HepG2 (cell line): Measurements from ENCODE around the gene MIF. TPM values are rescaled to one million over a fixed set of nuclear protein-coding genes. Genes with fewer than 3 reads are reported as not detected.
A peak's percentile ranks its signal among the peaks of the same experiment; 100 is the strongest.

Experiments
- ARNT ChIP-seq: fragments of 450-650 bp; IDR thresholded peaks from 2 replicates; pipeline ENCODE4 v1.6.1; 2017
- CREBL2 ChIP-seq: sonication (generic); formaldehyde crosslinking; IDR thresholded peaks from 2 replicates; pipeline ENCODE4 v1.8.1; 2023; ENCODE audit warnings: missing genetic modification reagents, mild to moderate bottlenecking, borderline replicate concordance
- DRAP1 ChIP-seq: IDR thresholded peaks from 2 replicates; pipeline ENCODE4 v1.6.1; 2016; ENCODE audit warnings: missing genetic modification reagents, missing compliant biosample characterization
- ETS1 ChIP-seq: sonication (generic); formaldehyde crosslinking; IDR thresholded peaks from 2 replicates; pipeline ENCODE4 v1.4.0; 2020; ENCODE audit warnings: missing genetic modification reagents
- ETV5 ChIP-seq: IDR thresholded peaks from 2 replicates; pipeline ENCODE4 v1.6.1; 2018; ENCODE audit warnings: missing biosample characterization, missing genetic modification reagents, inconsistent platforms, borderline replicate concordance
- FOXC1 ChIP-seq: sonication (generic); formaldehyde crosslinking; IDR thresholded peaks from 2 replicates; pipeline ENCODE4 v1.8.0; 2022; ENCODE audit warnings: mild to moderate bottlenecking, missing genetic modification reagents, borderline replicate concordance
- FOXK2 ChIP-seq: fragments of 450-650 bp; IDR thresholded peaks from 2 replicates; pipeline ENCODE4 v1.6.1; 2016
- HOMEZ ChIP-seq: IDR thresholded peaks from 2 replicates; pipeline ENCODE4 v1.6.1; 2016; ENCODE audit warnings: low read depth
- KAT2B ChIP-seq: fragments of 150-350 bp; IDR thresholded peaks from 2 replicates; pipeline ENCODE4 v1.6.1; 2014; ENCODE audit warnings: low read depth, low read length, borderline replicate concordance
- KLF11 ChIP-seq: IDR thresholded peaks from 2 replicates; pipeline ENCODE4 v1.6.1; 2016; ENCODE audit warnings: missing compliant biosample characterization
- PAX8 ChIP-seq: sonication (generic); formaldehyde crosslinking; IDR thresholded peaks from 2 replicates; pipeline ENCODE4 v1.8.0; 2022; ENCODE audit warnings: mild to moderate bottlenecking, missing genetic modification reagents, borderline replicate concordance
- POGK ChIP-seq: sonication (generic); formaldehyde crosslinking; conservative IDR thresholded peaks from 2 replicates; pipeline ENCODE4 v1.8.0; 2022; ENCODE audit warnings: mild to moderate bottlenecking, moderate library complexity, missing genetic modification reagents
- RFX1 ChIP-seq: fragments of 450-650 bp; IDR thresholded peaks from 2 replicates; pipeline ENCODE4 v1.6.1; 2017
- RFXAP ChIP-seq: sonication (generic); formaldehyde crosslinking; IDR thresholded peaks from 2 replicates; pipeline ENCODE4 v1.4.0; 2020; ENCODE audit warnings: missing genetic modification reagents, borderline replicate concordance
- RXRA ChIP-seq: sonication (generic); formaldehyde crosslinking; IDR thresholded peaks from 2 replicates; pipeline ENCODE4 v1.5.1; 2020; ENCODE audit warnings: missing genetic modification reagents
- SOX5 ChIP-seq: IDR thresholded peaks from 2 replicates; pipeline ENCODE4 v1.6.1; 2016; ENCODE audit warnings: borderline replicate concordance
- ZBTB33 ChIP-seq: sonication (generic); formaldehyde crosslinking; IDR thresholded peaks from 2 replicates; pipeline ENCODE4 v1.4.0; 2020; ENCODE audit warnings: missing genetic modification reagents
- ZNF230 ChIP-seq: sonication (generic); formaldehyde crosslinking; IDR thresholded peaks from 2 replicates; pipeline ENCODE4 v1.4.0; 2020; ENCODE audit warnings: mild to moderate bottlenecking, missing genetic modification reagents
- ZNF30 ChIP-seq: sonication (generic); formaldehyde crosslinking; IDR thresholded peaks from 2 replicates; pipeline ENCODE4 v1.5.0; 2020; ENCODE audit warnings: mild to moderate bottlenecking, missing genetic modification reagents
- ZNF414 ChIP-seq: sonication (generic); formaldehyde crosslinking; IDR thresholded peaks from 2 replicates; pipeline ENCODE4 v1.5.0; 2020; ENCODE audit warnings: missing genetic modification reagents
- ZNF580 ChIP-seq: IDR thresholded peaks from 2 replicates; pipeline ENCODE4 v1.6.1; 2016; ENCODE audit warnings: low read depth, borderline replicate concordance
- polyA plus RNA-seq, 8 experiments: library from polyadenylated mRNA; depleted of rRNA in 3 of 8; stranded (reverse) in 7 of 8; unstranded in 1 of 8; fragments of >200 nt; fragmentation: Illumina TruSeq in 4 of 8; extraction: Trizol in 4 of 8; gene quantifications; 2 replicates each; pipeline versions ENCODE4 v1.2.1 to v1.2.3, GENCODE V29; 2011 to 2016; ENCODE audit warnings: low read depth in 4 of 8, missing spikeins in 1 of 8, mixed read lengths in 1 of 8; ENCODE audit not compliant: insufficient read depth in 1 of 8
- total RNA-seq, 5 experiments: library from RNA; depleted of rRNA; stranded (reverse); fragments of >200 nt; fragmentation: Illumina TruSeq; extraction: Trizol; gene quantifications; 2 replicates each; pipeline ENCODE4 v1.2.3, GENCODE V29; 2016; ENCODE audit warnings: low read depth in 1 of 5

Gene MIF
- total and polyA plus RNA-seq, 2 of the 13 experiments (the other 11 are each of a cell fraction or from before 2014, with no cell fraction given), result 634 to 675 TPM

GRCh38 chr22:23893945-23894709, at the start of gene MIF (continued):
- TF ChIP-seq ZBTB33 (CRISPR knock-in tag), result 0 out of 2 replicates have a peak, but pooled peaks have one; percentile 5
- no peak; the same call in 1 of the 2 replicates for TF ChIP-seq ETV5 (CRISPR knock-in tag)
- TF ChIP-seq ARNT, result no peak
- TF ChIP-seq KLF11 (CRISPR knock-in tag), result 0 out of 2 replicates have a peak, but pooled peaks have one; percentile 44
- TF ChIP-seq POGK (CRISPR knock-in tag), result peak; percentile 8; the same call in 1 of the 2 replicates
- peak; percentile 79; the same call in 1 of the 2 replicates for TF ChIP-seq ZNF30 (CRISPR knock-in tag)
- peak; percentile 48; the same call in 1 of the 2 replicates for TF ChIP-seq HOMEZ
- TF ChIP-seq DRAP1 (CRISPR knock-in tag), result peak; percentile 91
- TF ChIP-seq CREBL2 (CRISPR knock-in tag), result peak; percentile 51
- TF ChIP-seq ZNF580 (CRISPR knock-in tag), result peak; percentile 89; the same call in 1 of the 2 replicates
- no peak for TF ChIP-seq PAX8
- no peak for TF ChIP-seq FOXK2
- TF ChIP-seq KAT2B, result no peak
- TF ChIP-seq ZNF414 (CRISPR knock-in tag), result peak; percentile 99
- TF ChIP-seq ZNF230 (CRISPR knock-in tag), result 0 out of 2 replicates have a peak, but pooled peaks have one; percentile 52
- 0 out of 2 replicates have a peak, but pooled peaks have one; percentile 49 for TF ChIP-seq ETS1 (CRISPR knock-in tag)
- peak; percentile 77 for TF ChIP-seq RXRA
- TF ChIP-seq FOXC1 (CRISPR knock-in tag), result peak; percentile 76; the same call in 1 of the 2 replicates
- TF ChIP-seq SOX5, result peak; percentile 61
- TF ChIP-seq RFXAP (CRISPR knock-in tag), result no peak
- TF ChIP-seq RFX1, result peak; percentile 68
